MG63 (cell line): ENCODE measurements around the gene BDH1. TPM values are rescaled to one million over a fixed set of nuclear protein-coding genes. Genes with fewer than 3 reads are reported as not detected.
A peak's percentile ranks its signal among the peaks of the same experiment; 100 is the strongest.

Source experiments
- DNase-seq: peaks from one replicate; pipeline ENCODE4 v3.0.0-alpha.2; 2020
- H3K27me3 ChIP-seq: fragments of 250-450 bp; sonication (Bioruptor Pico); 2 replicates; pipeline ENCODE4 v1.5.1; 2020; ENCODE audit warnings: mild to moderate bottlenecking, moderate library complexity
- H3K36me3 ChIP-seq: fragments of 250-450 bp; sonication (Bioruptor Pico); 2 replicates; pipeline ENCODE4 v1.5.1; 2020; ENCODE audit warnings: mild to moderate bottlenecking, moderate library complexity
- H3K4me3 ChIP-seq: fragments of 250-450 bp; sonication (Bioruptor Pico); 2 replicates; pipeline ENCODE4 v1.5.1; 2020; ENCODE audit warnings: mild to moderate bottlenecking, moderate library complexity
- H3K9me3 ChIP-seq: fragments of 250-450 bp; sonication (Bioruptor Pico); 2 replicates; pipeline ENCODE4 v1.5.1; 2020; ENCODE audit warnings: mild to moderate bottlenecking, moderate library complexity
- total RNA-seq: library from RNA; depleted of rRNA; stranded (reverse); fragments of >200 nt; shearing (Covaris generic); gene quantifications from 2 replicates; pipeline ENCODE4 v1.2.3, GENCODE V29; 2014; ENCODE audit warnings: low replicate concordance; rRNA removed

The BDH1 gene
- total RNA-seq, 1 experiment from 2014 or later, result 2.2 TPM

- no peaks in the 10 kb centered on the region for H3K9me3 ChIP-seq
- no peaks in the 10 kb centered on the region for H3K36me3 ChIP-seq
- H3K4me3 ChIP-seq, result no peak overlapping the region
- DNase-seq, result peak; percentile 48
- H3K27me3 ChIP-seq, result no peaks in the 10 kb centered on the region
Observed at GRCh38 chr3:197468866-197469382, 86.8 kb downstream of the BDH1 start.

DNA sequence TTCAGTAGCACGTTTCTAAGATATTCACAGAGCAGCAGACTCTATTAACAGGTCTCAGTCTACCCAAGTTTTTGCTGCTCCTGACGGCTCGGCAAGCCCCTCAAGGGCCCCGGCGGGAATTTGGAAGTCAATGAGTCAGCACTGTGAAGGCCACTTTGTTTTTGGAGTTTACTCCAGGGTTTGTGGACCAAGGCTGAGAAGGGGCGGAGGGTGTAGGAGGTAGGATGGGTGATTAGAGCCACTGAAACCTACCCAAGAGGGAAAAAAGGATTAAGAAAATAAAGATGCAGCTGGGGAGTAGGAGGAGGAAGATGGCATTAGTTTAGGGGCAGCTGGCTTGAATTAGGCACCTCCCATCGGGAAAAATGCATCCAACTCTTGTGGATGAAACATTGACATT, 87.6 kb downstream of the BDH1 start:
- no peaks in the 10 kb centered on the region for H3K27me3 ChIP-seq

GRCh38 chr3:197466586-197467399, 89.0 kb downstream of the BDH1 start:
- Histone ChIP-seq H3K9me3 (no peaks in the 10 kb centered on the region), H3K4me3 (peak overlapping the region; percentile 11; the same call in 1 of the 2 replicates), H3K36me3 (no peaks in the 10 kb centered on the region), H3K27me3 (no peaks in the 10 kb centered on the region)
- DNase-seq, result peak; percentile 27

More for the DNA sequence above, 87.6 kb downstream of the BDH1 start:
- DNase-seq, result no peak
- Histone ChIP-seq H3K36me3 (no peaks in the 10 kb centered on the region), H3K4me3 (no peak overlapping the region), H3K9me3 (no peaks in the 10 kb centered on the region)

- no peak overlapping the region for H3K4me3 ChIP-seq
- H3K9me3 ChIP-seq, result no peaks in the 10 kb centered on the region; the same call in 1 of the 2 replicates
- peak; percentile 64 for DNase-seq
- H3K36me3 ChIP-seq, result no peaks in the 10 kb centered on the region
- no peaks in the 10 kb centered on the region for H3K27me3 ChIP-seq
Observed at GRCh38 chr3:197465996-197466549, 89.7 kb downstream of the BDH1 start.

DNA sequence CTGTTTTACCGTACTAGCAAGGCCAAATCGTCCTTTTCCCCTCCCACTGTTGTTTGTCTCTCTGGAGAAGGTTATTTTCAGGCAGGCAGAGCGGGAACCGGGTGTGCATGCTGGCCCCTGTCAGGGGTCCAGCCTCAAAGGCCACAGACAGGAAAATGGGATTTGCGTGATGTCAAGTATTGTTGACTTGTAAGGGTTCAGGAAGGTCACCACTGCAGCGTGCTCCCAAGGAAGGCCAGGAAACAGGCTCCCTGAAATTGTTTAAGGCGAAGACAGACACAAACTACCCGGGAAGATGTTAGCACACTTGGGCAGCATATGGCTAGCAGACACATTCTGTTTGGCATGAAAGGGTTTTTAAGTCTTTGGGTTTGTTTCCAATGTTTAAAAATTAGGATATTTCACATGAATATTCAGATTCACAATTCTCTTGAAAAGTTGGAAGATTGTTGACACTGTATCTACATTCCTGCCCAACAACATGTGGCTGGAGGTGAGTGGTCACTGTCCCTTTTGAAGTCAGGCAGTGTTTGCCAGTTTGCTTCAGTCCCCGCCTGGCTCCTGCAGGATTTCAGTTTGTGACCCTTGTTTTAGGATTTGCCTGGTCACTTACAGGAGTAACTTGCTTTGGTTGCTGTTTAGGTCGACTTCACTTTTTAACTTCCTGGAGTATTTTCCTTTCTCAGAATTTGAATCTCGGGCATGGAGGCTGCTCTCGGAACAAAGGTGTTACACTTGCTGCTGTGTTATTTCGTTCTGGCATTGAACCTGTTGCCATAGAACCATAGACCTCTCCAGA, 90.4 kb downstream of the BDH1 start:
- Histone ChIP-seq H3K36me3 (no peaks in the 10 kb centered on the region), H3K27me3 (no peaks in the 10 kb centered on the region), H3K9me3 (no peaks in the 10 kb centered on the region; the same call in 1 of the 2 replicates)

DNA sequence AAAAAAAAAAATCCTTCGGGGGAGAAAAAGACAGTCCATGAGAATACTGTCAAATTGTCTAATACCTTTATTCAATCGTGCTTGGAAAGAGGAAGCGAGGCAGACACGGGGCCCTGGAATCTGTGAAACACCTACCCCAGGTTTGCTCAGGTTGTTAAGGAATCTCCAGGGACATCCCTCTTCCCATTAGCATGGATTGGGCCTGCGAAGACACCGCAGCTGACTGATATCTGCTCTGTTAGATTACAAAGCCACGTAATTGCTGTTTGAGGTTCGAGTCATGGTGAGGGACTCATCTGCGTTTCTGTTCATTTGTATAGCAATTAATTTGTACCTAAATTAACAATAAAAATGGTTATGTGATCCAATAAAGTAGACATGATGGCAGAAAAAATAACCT, 91.0 kb downstream of the BDH1 start:
- H3K9me3 ChIP-seq, result no peaks in the 10 kb centered on the region; the same call in 1 of the 2 replicates
- no peak overlapping the region for H3K4me3 ChIP-seq
- DNase-seq, result no peak
- no peaks in the 10 kb centered on the region for H3K27me3 ChIP-seq
- no peaks in the 10 kb centered on the region for H3K36me3 ChIP-seq

More for the DNA sequence above, 90.4 kb downstream of the BDH1 start:
- DNase-seq, result no peak
- no peak overlapping the region for H3K4me3 ChIP-seq

DNA sequence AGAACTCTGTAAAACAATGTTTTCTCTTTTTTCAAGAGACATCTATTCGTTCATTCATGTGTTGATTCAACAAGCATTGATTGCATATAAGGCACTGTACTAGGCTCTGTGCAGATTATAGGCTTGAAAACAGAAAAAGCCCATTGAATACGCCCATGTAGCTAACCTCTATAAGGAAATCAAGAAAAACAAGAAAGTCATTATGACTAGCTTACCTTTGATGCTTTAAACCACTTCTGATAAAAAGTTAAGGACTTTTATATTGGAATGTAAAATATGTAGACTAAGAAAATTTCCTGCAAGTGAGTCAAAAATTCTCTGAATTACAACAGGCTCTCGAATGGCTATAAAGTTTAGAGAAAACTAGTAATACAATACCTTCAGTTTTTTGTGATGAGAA, 92.5 kb downstream of the BDH1 start:
- no peak for DNase-seq
- no peaks in the 10 kb centered on the region for H3K36me3 ChIP-seq
- H3K4me3 ChIP-seq, result no peak overlapping the region
- H3K9me3 ChIP-seq, result no peaks in the 10 kb centered on the region; the same call in 1 of the 2 replicates
- H3K27me3 ChIP-seq, result no peaks in the 10 kb centered on the region

- Histone ChIP-seq H3K36me3 (no peaks in the 10 kb centered on the region), H3K4me3 (no peak overlapping the region), H3K9me3 (no peaks in the 10 kb centered on the region; the same call in 1 of the 2 replicates), H3K27me3 (no peaks in the 10 kb centered on the region)
- no peak for DNase-seq
Observed at GRCh38 chr3:197462808-197463207, 93.0 kb downstream of the BDH1 start.

DNA sequence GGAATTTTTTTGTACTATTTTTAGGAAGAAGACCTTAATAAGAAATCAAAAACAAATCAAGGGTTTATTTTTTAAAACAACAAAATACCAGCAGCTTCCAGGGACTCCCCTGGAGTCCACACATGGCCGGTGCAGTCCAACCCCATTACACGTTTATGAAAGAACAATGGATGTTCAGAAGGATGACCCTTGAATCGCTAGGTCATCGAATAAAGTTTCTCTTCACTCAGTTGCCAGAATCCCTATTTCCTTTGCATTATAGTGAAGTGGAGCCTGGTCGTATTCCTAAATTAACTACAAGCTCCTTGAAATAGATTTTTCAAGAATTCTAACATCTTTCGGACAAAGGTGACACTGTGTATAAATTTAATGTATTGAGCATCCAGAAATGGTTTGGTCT, 95.1 kb downstream of the BDH1 start:
- Histone ChIP-seq H3K36me3 (no peaks in the 10 kb centered on the region), H3K4me3 (no peak overlapping the region), H3K27me3 (no peaks in the 10 kb centered on the region), H3K9me3 (no peaks in the 10 kb centered on the region; the same call in 1 of the 2 replicates)
- DNase-seq, result no peak

GRCh38 chr3:197460002-197460401, 95.8 kb downstream of the BDH1 start:
- H3K9me3 ChIP-seq, result no peaks in the 10 kb centered on the region; the same call in 1 of the 2 replicates
- no peak for DNase-seq
- no peaks in the 10 kb centered on the region for H3K36me3 ChIP-seq
- H3K4me3 ChIP-seq, result no peak overlapping the region
- H3K27me3 ChIP-seq, result no peaks in the 10 kb centered on the region

Other genes with a start within 250 kb of the BDH1 start
- 3.2 and 3.5 TPM in 2 replicates for gene RUBCN, start 180.9 kb upstream of the BDH1 start, total RNA-seq
- 75.2 and 77.8 TPM in 2 replicates for gene FYTTD1, start 193.9 kb upstream of the BDH1 start, total RNA-seq
- gene LRCH3, start 235.3 kb upstream of the BDH1 start, total RNA-seq, result 20.3 and 32.8 TPM in 2 replicates